ENCODE measurements around the gene PCDHA10.
"Not testable (repeated sequence)": the region's sequence is repeated elsewhere in the genome, so short reads cannot be mapped to it uniquely, and the experiment has no call there.

PCDHA10 gene

GRCh38 chr5:140870221-140871201 lies 14.8 kb downstream of the PCDHA10 start:
- peaks cover 3% of the 10 kb centered on the region for H3K36me3 Mint-ChIP-seq
- peaks cover 28% of the 10 kb centered on the region for H3K27me3 Mint-ChIP-seq
- no peaks in the 10 kb centered on the region for H3K4me1 Mint-ChIP-seq
- no peak overlapping the region for H3K4me3 Mint-ChIP-seq
- peaks cover 11% of the 10 kb centered on the region for H3K9me3 Mint-ChIP-seq
- H3K27ac Mint-ChIP-seq = no peak overlapping the region

GRCh38 chr5:140875085-140876065 lies 19.7 kb downstream of the PCDHA10 start, which contains the start of gene PCDHA12:
PCDHA12 (plus strand) TSS chr5:140875308; CDS start chr5:140875473, 165 bp downstream.
- Mint-ChIP-seq H3K4me3 (no peak within 1 kb of the TSS), H3K27ac (no peak within 1 kb of the TSS), H3K36me3 (peaks cover 5% of the 10 kb centered on the region), H3K4me1 (no peaks in the 10 kb centered on the region), H3K27me3 (peaks cover 37% of the 10 kb centered on the region), H3K9me3 (peaks cover 20% of the 10 kb centered on the region)

GRCh38 chr5:140876541-140877261 lies 21.0 kb downstream of the PCDHA10 start:
- H3K27ac Mint-ChIP-seq, H3K4me3 Mint-ChIP-seq, H3K4me1 Mint-ChIP-seq: not testable (repeated sequence)
- Mint-ChIP-seq H3K9me3 (peaks cover 32% of the 10 kb centered on the region), H3K36me3 (peaks cover 12% of the 10 kb centered on the region), H3K27me3 (peaks cover 45% of the 10 kb centered on the region)

- Mint-ChIP-seq H3K27me3 (peaks cover 43% of the 10 kb centered on the region), H3K4me1 (no peaks in the 10 kb centered on the region), H3K36me3 (peaks cover 14% of the 10 kb centered on the region), H3K4me3 (no peak overlapping the region), H3K9me3 (peaks cover 30% of the 10 kb centered on the region), H3K27ac (no peak overlapping the region)
Measured at GRCh38 chr5:140877262-140877581, 21.5 kb downstream of the PCDHA10 start.

- no peak within 1 kb of the TSS for H3K4me3 Mint-ChIP-seq
- no peak within 1 kb of the TSS for H3K27ac Mint-ChIP-seq
- peaks cover 16% of the 10 kb centered on the region for H3K36me3 Mint-ChIP-seq
- H3K9me3 Mint-ChIP-seq = peaks cover 37% of the 10 kb centered on the region
- peaks cover 31% of the 10 kb centered on the region for H3K27me3 Mint-ChIP-seq
- no peaks in the 10 kb centered on the region for H3K4me1 Mint-ChIP-seq
Measured at GRCh38 chr5:140881889-140882590, 26.3 kb downstream of the PCDHA10 start, which contains the start of gene PCDHA13. PCDHA13 (plus strand) TSS chr5:140882124; CDS start chr5:140882269, 145 bp downstream.

- Mint-ChIP-seq H3K4me1 (no peaks in the 10 kb centered on the region), H3K27me3 (peaks cover 34% of the 10 kb centered on the region), H3K9me3 (peaks cover 42% of the 10 kb centered on the region), H3K36me3 (peaks cover 16% of the 10 kb centered on the region), H3K27ac (no peak overlapping the region), H3K4me3 (no peak overlapping the region)
Measured at GRCh38 chr5:140882591-140882899, 26.8 kb downstream of the PCDHA10 start.

- Mint-ChIP-seq H3K27ac (no peak overlapping the region), H3K27me3 (peaks cover 36% of the 10 kb centered on the region), H3K36me3 (peaks cover 16% of the 10 kb centered on the region), H3K9me3 (peaks cover 47% of the 10 kb centered on the region), H3K4me3 (no peak overlapping the region), H3K4me1 (no peaks in the 10 kb centered on the region)
Measured at GRCh38 chr5:140883373-140883772, 27.7 kb downstream of the PCDHA10 start.

GRCh38 chr5:140883927-140884697 lies 28.4 kb downstream of the PCDHA10 start:
- Mint-ChIP-seq H3K4me1 (no peaks in the 10 kb centered on the region), H3K27ac (no peak overlapping the region), H3K27me3 (peaks cover 36% of the 10 kb centered on the region), H3K4me3 (no peak overlapping the region), H3K9me3 (peaks cover 47% of the 10 kb centered on the region), H3K36me3 (peaks cover 16% of the 10 kb centered on the region)

- Mint-ChIP-seq H3K4me1 (no peaks in the 10 kb centered on the region), H3K27ac (no peak overlapping the region), H3K36me3 (no peaks in the 10 kb centered on the region), H3K4me3 (no peak overlapping the region), H3K27me3 (peaks cover 5% of the 10 kb centered on the region), H3K9me3 (peaks cover 13% of the 10 kb centered on the region)
Measured at GRCh38 chr5:140916325-140916724, 60.6 kb downstream of the PCDHA10 start.

All from activated naive CD4-positive, alpha-beta T cell treated with anti-CD3 and anti-CD28 coated beads, Interleukin-2, amount 50 U/mL, for 24 hours (primary cell).